Nucleus accumbens (tissue), 56 donors: ENCODE data around the gene NBAS.
"Not testable (repeated sequence)": the region's sequence is repeated elsewhere in the genome, so short reads cannot be mapped to it uniquely, and the experiment has no call there.

ENCODE experiments used
- DNase-seq, 56 donors: peaks; one replicate each; lab custom pipeline; 2025; lab: John Stamatoyannopoulos, UW

NBAS gene

GRCh38 chr2:15538792-15539191, 22.3 kb downstream of the NBAS start:
- no peak for DNase-seq

GRCh38 chr2:15533860-15534480, 27.2 kb downstream of the NBAS start:
- DNase-seq = no peak

- DNase-seq = no peak
Observed at GRCh38 chr2:15532996-15533395, 28.1 kb downstream of the NBAS start.

GRCh38 chr2:15531095-15531854, 29.9 kb downstream of the NBAS start:
- DNase-seq = no peak

GRCh38 chr2:15527074-15527739, 33.9 kb downstream of the NBAS start:
- DNase-seq = no peak

GRCh38 chr2:15521641-15522181, 39.4 kb downstream of the NBAS start:
- no peak for DNase-seq

GRCh38 chr2:15520346-15520745, 40.8 kb downstream of the NBAS start:
- DNase-seq = no peak

- not testable (repeated sequence) for DNase-seq
Observed at GRCh38 chr2:15518759-15519158, 42.4 kb downstream of the NBAS start.

- DNase-seq = no peak
Observed at GRCh38 chr2:15517793-15518192, 43.3 kb downstream of the NBAS start.

- DNase-seq = no peak
Observed at GRCh38 chr2:15511686-15512085, 49.4 kb downstream of the NBAS start.

GRCh38 chr2:15510552-15510951, 50.6 kb downstream of the NBAS start:
- DNase-seq = no peak

GRCh38 chr2:15510131-15510530, 51.0 kb downstream of the NBAS start:
- no peak for DNase-seq

- DNase-seq = no peak
Observed at GRCh38 chr2:15507697-15508096, 53.4 kb downstream of the NBAS start.

GRCh38 chr2:15507061-15507460, 54.1 kb downstream of the NBAS start:
- DNase-seq = no peak

GRCh38 chr2:15506229-15506819, 54.8 kb downstream of the NBAS start:
- DNase-seq = no peak

- no peak for DNase-seq
Observed at GRCh38 chr2:15504882-15505663, 56.1 kb downstream of the NBAS start.

- DNase-seq = not testable (repeated sequence)
Observed at GRCh38 chr2:15499251-15499650, 61.9 kb downstream of the NBAS start.

- DNase-seq = no peak
Observed at GRCh38 chr2:15498554-15498953, 62.6 kb downstream of the NBAS start.

- no peak for DNase-seq
Observed at GRCh38 chr2:15494877-15495276, 66.3 kb downstream of the NBAS start.

GRCh38 chr2:15492773-15493325, 68.3 kb downstream of the NBAS start:
- DNase-seq = no peak
